HEK293T (cell line): Measurements from ENCODE around the gene MAPT.

Source experiments
- CTCF ChIA-PET: fragments of 350-600 bp; formaldehyde crosslinking; extraction: SDS; loops from one replicate; lab custom pipeline; 2021; ENCODE audit warnings: antibody characterized with exemption, inconsistent platforms; lab: Yijun Ruan, JAX
- POLR2A ChIA-PET: fragments of 350-600 bp; formaldehyde crosslinking; extraction: SDS; loops from one replicate; lab custom pipeline; 2020; ENCODE audit warnings: antibody characterized with exemption, inconsistent platforms; lab: Yijun Ruan, JAX
- DNase-seq: peaks from one replicate; pipeline ENCODE4 v3.0.0; 2012; ENCODE audit warnings: mixed read lengths; ENCODE audit errors: extremely low spot score
- ARNT ChIP-seq: fragments of 450-650 bp; IDR thresholded peaks from 2 replicates; pipeline ENCODE4 v1.6.1; 2017; ENCODE audit warnings: mild to moderate bottlenecking
- BHLHE40 ChIP-seq: fragments of 450-650 bp; IDR thresholded peaks from 2 replicates; pipeline ENCODE4 v1.6.1; 2016; ENCODE audit warnings: mild to moderate bottlenecking, moderate library complexity, borderline replicate concordance
- CTBP1 ChIP-seq: fragments of 450-650 bp; IDR thresholded peaks from 2 replicates; pipeline ENCODE4 v1.6.1; 2016; ENCODE audit warnings: borderline replicate concordance
- ELF4 ChIP-seq: fragments of 450-650 bp; IDR thresholded peaks from 2 replicates; pipeline ENCODE4 v1.6.1; 2017; ENCODE audit warnings: antibody characterized with exemption
- FOXA1 ChIP-seq: fragments of 450-650 bp; IDR thresholded peaks from 2 replicates; pipeline ENCODE4 v1.6.1; 2016; ENCODE audit warnings: mild to moderate bottlenecking
- FOXK2 ChIP-seq: fragments of 450-650 bp; IDR thresholded peaks from 2 replicates; pipeline ENCODE4 v1.6.1; 2016; ENCODE audit warnings: mild to moderate bottlenecking
- FOXM1 ChIP-seq: fragments of 450-650 bp; IDR thresholded peaks from 2 replicates; pipeline ENCODE4 v1.6.1; 2017; ENCODE audit warnings: mild to moderate bottlenecking, borderline replicate concordance
- HDGF ChIP-seq: fragments of 450-650 bp; IDR thresholded peaks from 2 replicates; pipeline ENCODE4 v1.6.1; 2017; ENCODE audit warnings: antibody characterized with exemption, borderline replicate concordance
- L3MBTL2 ChIP-seq: fragments of 450-650 bp; conservative IDR thresholded peaks from 2 replicates; pipeline ENCODE4 v1.6.1; 2016; ENCODE audit warnings: mild to moderate bottlenecking
- LEF1 ChIP-seq: fragments of 450-650 bp; IDR thresholded peaks from 2 replicates; pipeline ENCODE4 v1.6.1; 2017; ENCODE audit warnings: mild to moderate bottlenecking, borderline replicate concordance
- NFRKB ChIP-seq: fragments of 450-650 bp; IDR thresholded peaks from 2 replicates; pipeline ENCODE4 v1.6.1; 2016; ENCODE audit warnings: mild to moderate bottlenecking, moderate library complexity
- SP1 ChIP-seq: fragments of 450-650 bp; IDR thresholded peaks from 2 replicates; pipeline ENCODE4 v1.6.1; 2017
- SUZ12 ChIP-seq: fragments of 450-650 bp; IDR thresholded peaks from 2 replicates; pipeline ENCODE4 v1.6.1; 2016; ENCODE audit warnings: mild to moderate bottlenecking
- TARDBP ChIP-seq: fragments of 450-650 bp; IDR thresholded peaks from 2 replicates; pipeline ENCODE4 v1.6.1; 2016
- ZNF384 ChIP-seq: fragments of 450-650 bp; IDR thresholded peaks from 2 replicates; pipeline ENCODE4 v1.6.1; 2016
- TF ChIP-seq, protein P1 (sequence below): fragments of 450-650 bp; IDR thresholded peaks from 2 replicates; pipeline ENCODE4 v1.6.1; 2016

MAPT gene

DNA sequence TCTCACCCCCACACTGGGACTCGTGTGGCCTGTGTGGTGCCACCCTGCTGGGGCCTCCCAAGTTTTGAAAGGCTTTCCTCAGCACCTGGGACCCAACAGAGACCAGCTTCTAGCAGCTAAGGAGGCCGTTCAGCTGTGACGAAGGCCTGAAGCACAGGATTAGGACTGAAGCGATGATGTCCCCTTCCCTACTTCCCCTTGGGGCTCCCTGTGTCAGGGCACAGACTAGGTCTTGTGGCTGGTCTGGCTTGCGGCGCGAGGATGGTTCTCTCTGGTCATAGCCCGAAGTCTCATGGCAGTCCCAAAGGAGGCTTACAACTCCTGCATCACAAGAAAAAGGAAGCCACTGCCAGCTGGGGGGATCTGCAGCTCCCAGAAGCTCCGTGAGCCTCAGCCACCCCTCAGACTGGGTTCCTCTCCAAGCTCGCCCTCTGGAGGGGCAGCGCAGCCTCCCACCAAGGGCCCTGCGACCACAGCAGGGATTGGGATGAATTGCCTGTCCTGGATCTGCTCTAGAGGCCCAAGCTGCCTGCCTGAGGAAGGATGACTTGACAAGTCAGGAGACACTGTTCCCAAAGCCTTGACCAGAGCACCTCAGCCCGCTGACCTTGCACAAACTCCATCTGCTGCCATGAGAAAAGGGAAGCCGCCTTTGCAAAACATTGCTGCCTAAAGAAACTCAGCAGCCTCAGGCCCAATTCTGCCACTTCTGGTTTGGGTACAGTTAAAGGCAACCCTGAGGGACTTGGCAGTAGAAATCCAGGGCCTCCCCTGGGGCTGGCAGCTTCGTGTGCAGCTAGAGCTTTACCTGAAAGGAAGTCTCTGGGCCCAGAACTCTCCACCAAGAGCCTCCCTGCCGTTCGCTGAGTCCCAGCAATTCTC lies 132.1 kb downstream of the MAPT start:
- POLR2A ChIA-PET: no interaction called here
- TF ChIP-seq, protein P1, sequence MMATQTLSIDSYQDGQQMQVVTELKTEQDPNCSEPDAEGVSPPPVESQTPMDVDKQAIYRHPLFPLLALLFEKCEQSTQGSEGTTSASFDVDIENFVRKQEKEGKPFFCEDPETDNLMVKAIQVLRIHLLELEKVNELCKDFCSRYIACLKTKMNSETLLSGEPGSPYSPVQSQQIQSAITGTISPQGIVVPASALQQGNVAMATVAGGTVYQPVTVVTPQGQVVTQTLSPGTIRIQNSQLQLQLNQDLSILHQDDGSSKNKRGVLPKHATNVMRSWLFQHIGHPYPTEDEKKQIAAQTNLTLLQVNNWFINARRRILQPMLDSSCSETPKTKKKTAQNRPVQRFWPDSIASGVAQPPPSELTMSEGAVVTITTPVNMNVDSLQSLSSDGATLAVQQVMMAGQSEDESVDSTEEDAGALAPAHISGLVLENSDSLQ: no peak
- TF ChIP-seq L3MBTL2 (no peak), TARDBP (no peak), CTBP1 (no peak), FOXA1 (no peak), FOXM1 (no peak), SUZ12 (no peak), ELF4 (no peak), NFRKB (no peak), BHLHE40 (no peak), SP1 (no peak), ZNF384 (no peak)
- no peak for DNase-seq
- CTCF ChIA-PET: no interaction called here

DNA sequence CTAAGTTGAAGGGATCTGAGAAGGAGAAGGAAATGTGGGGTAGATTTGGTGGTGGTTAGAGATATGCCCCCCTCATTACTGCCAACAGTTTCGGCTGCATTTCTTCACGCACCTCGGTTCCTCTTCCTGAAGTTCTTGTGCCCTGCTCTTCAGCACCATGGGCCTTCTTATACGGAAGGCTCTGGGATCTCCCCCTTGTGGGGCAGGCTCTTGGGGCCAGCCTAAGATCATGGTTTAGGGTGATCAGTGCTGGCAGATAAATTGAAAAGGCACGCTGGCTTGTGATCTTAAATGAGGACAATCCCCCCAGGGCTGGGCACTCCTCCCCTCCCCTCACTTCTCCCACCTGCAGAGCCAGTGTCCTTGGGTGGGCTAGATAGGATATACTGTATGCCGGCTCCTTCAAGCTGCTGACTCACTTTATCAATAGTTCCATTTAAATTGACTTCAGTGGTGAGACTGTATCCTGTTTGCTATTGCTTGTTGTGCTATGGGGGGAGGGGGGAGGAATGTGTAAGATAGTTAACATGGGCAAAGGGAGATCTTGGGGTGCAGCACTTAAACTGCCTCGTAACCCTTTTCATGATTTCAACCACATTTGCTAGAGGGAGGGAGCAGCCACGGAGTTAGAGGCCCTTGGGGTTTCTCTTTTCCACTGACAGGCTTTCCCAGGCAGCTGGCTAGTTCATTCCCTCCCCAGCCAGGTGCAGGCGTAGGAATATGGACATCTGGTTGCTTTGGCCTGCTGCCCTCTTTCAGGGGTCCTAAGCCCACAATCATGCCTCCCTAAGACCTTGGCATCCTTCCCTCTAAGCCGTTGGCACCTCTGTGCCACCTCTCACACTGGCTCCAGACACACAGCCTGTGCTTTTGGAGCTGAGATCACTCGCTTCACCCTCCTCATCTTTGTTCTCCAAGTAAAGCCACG lies 133.0 kb downstream of the MAPT start:
- TF ChIP-seq FOXA1 (no peak), TARDBP (no peak), BHLHE40 (no peak), L3MBTL2 (no peak), SP1 (no peak), NFRKB (no peak), FOXK2 (no peak), ELF4 (no peak), LEF1 (no peak), ZNF384 (no peak), ARNT (no peak), FOXM1 (no peak), CTBP1 (no peak), SUZ12 (no peak), HDGF (no peak)
- TF ChIP-seq, protein P1: no peak
- CTCF ChIA-PET: no interaction called here
- POLR2A ChIA-PET: no interaction called here
- no peak for DNase-seq

GRCh38 chr17:46027976-46028325 lies 133.6 kb downstream of the MAPT start:
- POLR2A ChIA-PET: no interaction called here
- TF ChIP-seq, protein P1: no peak
- no peak for TF ChIP-seq ARNT
- TF ChIP-seq SUZ12: no peak
- no peak for TF ChIP-seq SP1
- TF ChIP-seq BHLHE40: no peak
- no peak for TF ChIP-seq L3MBTL2
- CTCF ChIA-PET: no interaction called here
- no peak for DNase-seq

- ChIA-PET CTCF (interaction anchor here (1.2 kb wide), 1 partner anchor 16 kb away, joined by 13 read pairs; no protein-coding TSS in a partner anchor), POLR2A (no interaction called here)
- TF ChIP-seq TARDBP (no peak), FOXM1 (no peak), FOXA1 (no peak), ARNT (no peak), L3MBTL2 (no peak), BHLHE40 (no peak), HDGF (no peak), SP1 (no peak), ZNF384 (no peak), FOXK2 (no peak)
- TF ChIP-seq, protein P1: no peak
- DNase-seq: no peak
Observed at GRCh38 chr17:46028374-46028773, 134.0 kb downstream of the MAPT start.

DNA sequence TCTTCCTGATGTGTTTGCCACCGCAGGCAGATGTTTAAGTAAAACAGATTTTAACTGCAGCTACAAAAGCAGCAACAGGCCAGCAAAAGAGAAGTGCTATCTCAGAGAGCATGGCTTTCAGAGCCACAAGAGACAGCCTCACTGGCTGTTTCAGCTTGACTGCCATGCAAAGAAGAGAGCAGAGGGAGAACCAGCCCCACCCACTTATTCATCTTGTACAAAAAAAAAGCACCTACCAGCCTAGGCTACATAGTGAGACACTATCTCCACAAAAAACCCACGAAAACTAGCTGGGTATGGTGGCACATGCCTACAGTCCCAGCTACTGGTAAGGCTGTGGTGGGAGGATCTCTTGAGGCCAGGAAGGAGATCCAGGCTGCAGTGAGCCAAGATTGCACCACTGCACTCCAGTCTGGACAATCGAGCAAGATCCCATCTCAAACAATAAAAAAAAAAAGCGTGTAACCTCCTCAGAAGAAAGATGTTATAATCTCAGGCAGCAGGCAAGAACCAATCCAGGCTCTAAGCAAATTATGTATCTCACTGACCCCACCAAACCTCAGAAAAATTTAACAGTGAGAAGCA lies 134.7 kb downstream of the MAPT start:
- TF ChIP-seq BHLHE40 (no peak), ARNT (no peak), CTBP1 (no peak), LEF1 (no peak), HDGF (no peak)
- ChIA-PET CTCF (interaction anchor here (1.2 kb wide), 1 partner anchor 15 kb away, joined by 13 read pairs; no protein-coding TSS in a partner anchor), POLR2A (no interaction called here)
- DNase-seq: no peak
